Measurements from ENCODE around the gene CORIN.

Gene CORIN

DNA sequence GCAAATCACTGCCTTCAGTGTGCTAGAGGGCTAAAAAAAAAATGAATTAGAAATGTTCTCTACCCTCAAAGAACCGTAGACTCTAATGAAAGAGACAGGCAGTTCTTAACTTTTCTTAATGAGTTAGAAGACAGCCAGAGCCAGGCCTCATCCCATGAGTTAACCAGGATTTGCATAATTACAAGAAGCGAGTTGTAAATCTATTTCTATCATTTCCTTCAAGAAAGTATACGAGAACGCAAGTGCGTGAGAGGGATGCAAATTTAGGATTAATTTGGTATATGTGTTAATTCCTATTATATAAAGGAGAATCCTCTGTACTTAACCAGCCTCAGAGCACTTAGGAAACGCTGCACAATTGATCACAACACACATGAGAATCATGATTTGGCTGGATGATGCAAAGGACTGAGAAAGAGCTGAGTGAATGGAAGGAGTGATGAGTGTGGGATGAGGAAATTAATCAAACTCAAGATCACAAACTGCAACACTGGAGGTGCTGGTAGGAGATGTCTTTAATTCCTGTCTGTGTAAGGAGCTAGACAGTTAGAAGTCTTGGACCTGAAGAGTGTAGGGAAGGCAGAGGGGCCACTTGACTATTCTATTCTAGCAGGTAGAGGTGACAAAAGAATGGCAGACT is 195.6 kb downstream of the CORIN start:
- POLR2A ChIA-PET: no interaction called here
- WGBS (ENCODE audit: insufficient coverage): no CpG with 5 or more reads among the region's 6 CpGs

DNA sequence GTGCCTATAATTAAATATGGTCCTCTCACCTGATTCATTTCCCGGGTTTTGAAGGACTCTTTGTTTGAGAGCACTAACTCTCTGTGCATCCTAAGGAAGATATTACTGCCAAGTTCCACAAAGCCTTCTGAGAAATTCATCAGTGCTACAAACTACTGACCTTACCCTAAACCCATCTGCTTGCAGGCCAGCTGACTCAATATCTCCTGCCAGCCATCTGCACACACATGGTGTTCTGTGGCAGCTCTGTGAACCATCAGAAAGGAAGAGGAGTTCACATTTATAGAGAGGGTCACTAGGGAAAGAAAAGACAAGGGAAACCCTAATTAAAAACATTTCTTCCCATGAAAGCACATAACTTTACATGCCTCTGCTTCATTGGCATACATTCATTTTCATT is 196.1 kb downstream of the CORIN start:
- H3K27ac ChIP-seq (ENCODE audit: insufficient read depth in 1 of 2, low read depth in 1 of 2, low read length in 2 of 2, poor library complexity in 1 of 2, severe bottlenecking in 2 of 2): no peak overlapping the region
- H3K27me3 ChIP-seq (replicated peaks in 2 of 5; ENCODE audit: control insufficient read depth in 4 of 5, insufficient read depth in 5 of 5, low read length in 4 of 5): no peaks in the 10 kb centered on the region
- POLR2A ChIA-PET: no interaction called here
- CTCF ChIA-PET: no interaction called here
- H3K36me3 ChIP-seq (ENCODE audit: control insufficient read depth in 4 of 4, insufficient read depth in 4 of 4, low read length in 3 of 4): no peaks in the 10 kb centered on the region
- 100% methylated on average over 1 of the region's 1 CpG for WGBS (ENCODE audit: insufficient coverage)
- H3K4me1 ChIP-seq (ENCODE audit: control extremely low read depth in 1 of 4, control insufficient read depth in 4 of 4, insufficient read depth in 4 of 4, low read length in 3 of 4): peaks cover 0 to 4% (median 0%) of the 10 kb centered on the region in 4 experiments
- H3K9me3 ChIP-seq (ENCODE audit: control extremely low read depth in 1 of 5, control insufficient read depth in 4 of 5, insufficient read depth in 2 of 5, low read depth in 1 of 5, low read length in 4 of 5): peaks cover 0 to 3% (median 0%) of the 10 kb centered on the region in 5 experiments
- H3K4me3 ChIP-seq (ENCODE audit: control insufficient read depth in 1 of 7, extremely low read depth in 1 of 7, insufficient read depth in 4 of 7, low read depth in 2 of 7, low read length in 6 of 7): no peak overlapping the region
- DNase-seq: no peak

More for the DNA sequence above, 195.6 kb downstream of the CORIN start:
- H3K27me3 ChIP-seq (replicated peaks in 2 of 5; ENCODE audit: control insufficient read depth in 4 of 5, insufficient read depth in 5 of 5, low read length in 4 of 5): no peaks in the 10 kb centered on the region
- no peak overlapping the region for H3K4me3 ChIP-seq (ENCODE audit: control insufficient read depth in 1 of 7, extremely low read depth in 1 of 7, insufficient read depth in 4 of 7, low read depth in 2 of 7, low read length in 6 of 7)
- CTCF ChIA-PET: no interaction called here
- H3K4me1 ChIP-seq (ENCODE audit: control extremely low read depth in 1 of 4, control insufficient read depth in 4 of 4, insufficient read depth in 4 of 4, low read length in 3 of 4): peaks cover 0 to 4% (median 0%) of the 10 kb centered on the region in 4 experiments
- no peaks in the 10 kb centered on the region for H3K36me3 ChIP-seq (ENCODE audit: control insufficient read depth in 4 of 4, insufficient read depth in 4 of 4, low read length in 3 of 4)
- H3K27ac ChIP-seq (ENCODE audit: insufficient read depth in 1 of 2, low read depth in 1 of 2, low read length in 2 of 2, poor library complexity in 1 of 2, severe bottlenecking in 2 of 2): no peak overlapping the region
- H3K9me3 ChIP-seq (ENCODE audit: control extremely low read depth in 1 of 5, control insufficient read depth in 4 of 5, insufficient read depth in 2 of 5, low read depth in 1 of 5, low read length in 4 of 5): peaks cover 0 to 3% (median 0%) of the 10 kb centered on the region in 5 experiments
- DNase-seq: no peak

DNA sequence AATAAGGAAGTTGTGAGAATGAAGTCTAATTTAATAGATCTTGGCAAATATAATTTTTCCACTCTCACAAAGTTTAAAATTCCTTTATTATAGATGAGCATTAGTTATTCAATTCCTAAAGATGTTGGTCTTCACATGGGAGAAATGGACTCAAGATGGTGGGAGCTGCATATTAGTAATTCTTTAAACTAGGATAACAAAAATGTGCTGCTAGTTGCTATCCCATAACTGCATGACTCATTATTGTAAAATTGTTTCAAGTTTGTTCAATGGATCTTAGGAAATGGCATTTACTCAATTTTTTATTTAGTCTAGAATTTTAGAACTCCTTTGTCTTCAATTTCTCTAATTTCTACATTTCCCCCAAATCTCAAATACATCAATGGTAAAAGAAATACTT is 197.0 kb downstream of the CORIN start:
- ChIA-PET POLR2A (no interaction called here), CTCF (no interaction called here)
- no peak for DNase-seq
- Histone ChIP-seq H3K4me1 (ENCODE audit: control extremely low read depth in 1 of 4, control insufficient read depth in 4 of 4, insufficient read depth in 4 of 4, low read length in 3 of 4) (peaks cover 0 to 4% (median 0%) of the 10 kb centered on the region in 4 experiments), H3K9me3 (ENCODE audit: control extremely low read depth in 1 of 5, control insufficient read depth in 4 of 5, insufficient read depth in 2 of 5, low read depth in 1 of 5, low read length in 4 of 5) (peaks cover 0 to 3% (median 0%) of the 10 kb centered on the region in 5 experiments), H3K27me3 (replicated peaks in 2 of 5; ENCODE audit: control insufficient read depth in 4 of 5, insufficient read depth in 5 of 5, low read length in 4 of 5) (no peaks in the 10 kb centered on the region), H3K4me3 (ENCODE audit: control insufficient read depth in 1 of 7, extremely low read depth in 1 of 7, insufficient read depth in 4 of 7, low read depth in 2 of 7, low read length in 6 of 7) (no peak overlapping the region), H3K27ac (ENCODE audit: insufficient read depth in 1 of 2, low read depth in 1 of 2, low read length in 2 of 2, poor library complexity in 1 of 2, severe bottlenecking in 2 of 2) (no peak overlapping the region), H3K36me3 (ENCODE audit: control insufficient read depth in 4 of 4, insufficient read depth in 4 of 4, low read length in 3 of 4) (no peaks in the 10 kb centered on the region)

DNA sequence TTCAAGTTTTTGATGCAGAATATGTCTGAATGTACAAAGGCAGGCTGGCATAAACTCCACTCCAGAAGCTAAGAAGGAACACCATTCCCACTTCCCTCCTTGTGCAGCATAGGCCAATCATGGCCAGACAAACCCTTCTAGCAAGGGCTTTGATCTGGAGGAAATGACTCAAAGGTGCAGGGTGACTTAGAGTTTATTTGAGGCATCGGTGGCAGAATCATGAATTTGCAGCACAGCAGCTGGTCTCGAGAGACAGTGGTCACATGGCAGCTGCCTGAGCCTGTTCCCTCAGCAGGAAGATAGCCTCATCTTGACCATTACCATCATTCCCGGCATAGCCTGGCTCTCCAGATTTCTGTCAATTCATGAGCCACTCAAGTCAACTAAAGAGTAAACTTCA is 198.3 kb downstream of the CORIN start:
- CTCF ChIA-PET: no interaction called here
- POLR2A ChIA-PET: no interaction called here
- no peak overlapping the region for H3K27ac ChIP-seq (ENCODE audit: insufficient read depth in 1 of 2, low read depth in 1 of 2, low read length in 2 of 2, poor library complexity in 1 of 2, severe bottlenecking in 2 of 2)
- peaks cover 0 to 3% (median 0%) of the 10 kb centered on the region in 5 experiments for H3K9me3 ChIP-seq (ENCODE audit: control extremely low read depth in 1 of 5, control insufficient read depth in 4 of 5, insufficient read depth in 2 of 5, low read depth in 1 of 5, low read length in 4 of 5)
- WGBS (ENCODE audit: insufficient coverage): 57% methylated on average over 3 of the region's 3 CpGs
- no peak overlapping the region for H3K4me3 ChIP-seq (ENCODE audit: control insufficient read depth in 1 of 7, extremely low read depth in 1 of 7, insufficient read depth in 4 of 7, low read depth in 2 of 7, low read length in 6 of 7)
- no peak for DNase-seq
- H3K36me3 ChIP-seq (ENCODE audit: control insufficient read depth in 4 of 4, insufficient read depth in 4 of 4, low read length in 3 of 4): no peaks in the 10 kb centered on the region
- no peaks in the 10 kb centered on the region for H3K27me3 ChIP-seq (replicated peaks in 2 of 5; ENCODE audit: control insufficient read depth in 4 of 5, insufficient read depth in 5 of 5, low read length in 4 of 5)
- H3K4me1 ChIP-seq (ENCODE audit: control extremely low read depth in 1 of 4, control insufficient read depth in 4 of 4, insufficient read depth in 4 of 4, low read length in 3 of 4): peaks cover 0 to 4% (median 0%) of the 10 kb centered on the region in 4 experiments

DNA sequence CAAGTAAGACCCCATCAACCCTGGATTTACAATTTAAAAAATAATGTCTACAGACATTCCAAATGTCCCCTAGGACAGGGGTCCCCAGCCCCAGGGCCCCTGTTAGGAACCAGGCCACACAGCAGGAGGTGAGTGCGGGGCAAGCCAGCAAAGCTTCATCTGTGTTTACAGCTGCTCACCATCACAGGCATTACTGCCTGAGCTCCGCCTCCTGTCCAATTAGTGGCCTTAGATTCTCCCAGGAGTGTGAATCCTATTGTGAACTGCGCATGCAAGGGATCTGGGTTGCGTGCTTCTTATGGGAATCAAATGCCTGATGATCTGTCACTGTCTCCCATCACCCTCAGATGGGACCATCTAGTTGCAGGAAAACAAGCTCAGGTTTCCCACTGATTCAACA is 206.7 kb downstream of the CORIN start:
- Histone ChIP-seq H3K4me1 (ENCODE audit: control extremely low read depth in 1 of 4, control insufficient read depth in 4 of 4, insufficient read depth in 4 of 4, low read length in 3 of 4) (no peaks in the 10 kb centered on the region), H3K36me3 (ENCODE audit: control insufficient read depth in 4 of 4, insufficient read depth in 4 of 4, low read length in 3 of 4) (no peaks in the 10 kb centered on the region), H3K27ac (ENCODE audit: insufficient read depth in 1 of 2, low read depth in 1 of 2, low read length in 2 of 2, poor library complexity in 1 of 2, severe bottlenecking in 2 of 2) (no peak overlapping the region), H3K27me3 (replicated peaks in 2 of 5; ENCODE audit: control insufficient read depth in 4 of 5, insufficient read depth in 5 of 5, low read length in 4 of 5) (no peaks in the 10 kb centered on the region), H3K9me3 (ENCODE audit: control extremely low read depth in 1 of 5, control insufficient read depth in 4 of 5, insufficient read depth in 2 of 5, low read depth in 1 of 5, low read length in 4 of 5) (peaks cover 0 to 1% (median 0%) of the 10 kb centered on the region in 5 experiments), H3K4me3 (ENCODE audit: control insufficient read depth in 1 of 7, extremely low read depth in 1 of 7, insufficient read depth in 4 of 7, low read depth in 2 of 7, low read length in 6 of 7) (no peak overlapping the region)
- 100% methylated on average over 4 of the region's 4 CpGs for WGBS (ENCODE audit: insufficient coverage)
- ChIA-PET CTCF (interaction anchor here (0.5 to 1.3 kb wide), 2 partner anchors 14 to 23 kb away, joined by 3 read pairs; no protein-coding TSS in a partner anchor), POLR2A (no interaction called here)
- no peak for DNase-seq

DNA sequence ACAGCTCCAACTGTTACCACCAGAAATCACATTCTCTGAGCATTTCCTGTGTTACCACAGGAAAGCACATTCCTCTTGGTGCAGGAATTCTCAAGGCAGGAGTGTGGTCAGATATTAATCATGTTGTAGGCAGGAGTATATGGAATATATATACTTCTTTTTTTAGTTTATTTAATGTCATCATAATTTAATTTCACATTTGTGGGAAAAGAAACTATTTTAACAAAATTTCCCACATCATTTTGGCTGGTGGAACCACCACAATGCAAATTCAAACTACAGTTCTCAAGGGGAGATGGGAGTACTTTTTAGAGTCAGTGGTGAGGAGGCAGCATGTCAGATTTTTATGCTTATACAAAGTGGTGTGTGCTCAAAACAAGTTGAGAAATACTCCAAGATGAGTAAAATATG is 213.8 kb downstream of the CORIN start:
- ChIA-PET POLR2A (no interaction called here), CTCF (no interaction called here)
- H3K27me3 ChIP-seq (replicated peaks in 2 of 5; ENCODE audit: control insufficient read depth in 4 of 5, insufficient read depth in 5 of 5, low read length in 4 of 5): no peaks in the 10 kb centered on the region
- no peak for DNase-seq
- no peaks in the 10 kb centered on the region for H3K4me1 ChIP-seq (ENCODE audit: control extremely low read depth in 1 of 4, control insufficient read depth in 4 of 4, insufficient read depth in 4 of 4, low read length in 3 of 4)
- no peak overlapping the region for H3K27ac ChIP-seq (ENCODE audit: insufficient read depth in 1 of 2, low read depth in 1 of 2, low read length in 2 of 2, poor library complexity in 1 of 2, severe bottlenecking in 2 of 2)
- H3K36me3 ChIP-seq (ENCODE audit: control insufficient read depth in 4 of 4, insufficient read depth in 4 of 4, low read length in 3 of 4): no peaks in the 10 kb centered on the region
- peaks cover 0 to 1% (median 0%) of the 10 kb centered on the region in 5 experiments for H3K9me3 ChIP-seq (ENCODE audit: control extremely low read depth in 1 of 5, control insufficient read depth in 4 of 5, insufficient read depth in 2 of 5, low read depth in 1 of 5, low read length in 4 of 5)
- no peak overlapping the region for H3K4me3 ChIP-seq (ENCODE audit: control insufficient read depth in 1 of 7, extremely low read depth in 1 of 7, insufficient read depth in 4 of 7, low read depth in 2 of 7, low read length in 6 of 7)

DNA sequence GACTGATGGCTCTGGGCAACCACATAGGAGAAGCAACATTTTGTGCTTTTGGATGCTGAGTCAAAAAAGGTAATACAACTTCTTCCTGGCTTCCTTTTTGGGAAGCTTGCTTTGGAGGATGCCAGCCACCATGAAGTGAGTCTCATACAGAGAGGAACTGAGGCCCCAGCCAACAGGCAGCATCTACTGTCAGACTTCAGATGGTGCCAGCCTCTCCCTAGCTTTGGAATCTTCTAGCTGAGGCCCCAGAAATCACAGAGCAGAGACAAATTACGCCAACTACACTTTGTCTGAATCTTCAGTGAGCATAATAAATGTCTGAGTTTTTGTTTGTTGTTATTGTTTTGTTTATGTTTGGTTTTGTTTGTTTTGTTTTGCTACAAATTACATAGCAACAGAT is 216.7 kb downstream of the CORIN start:
- ChIA-PET CTCF (no interaction called here), POLR2A (no interaction called here)
- no peak overlapping the region for H3K4me3 ChIP-seq (ENCODE audit: control insufficient read depth in 1 of 7, extremely low read depth in 1 of 7, insufficient read depth in 4 of 7, low read depth in 2 of 7, low read length in 6 of 7)
- no peaks in the 10 kb centered on the region for H3K36me3 ChIP-seq (ENCODE audit: control insufficient read depth in 4 of 4, insufficient read depth in 4 of 4, low read length in 3 of 4)
- H3K27ac ChIP-seq (ENCODE audit: insufficient read depth in 1 of 2, low read depth in 1 of 2, low read length in 2 of 2, poor library complexity in 1 of 2, severe bottlenecking in 2 of 2): no peak overlapping the region
- H3K4me1 ChIP-seq (ENCODE audit: control extremely low read depth in 1 of 4, control insufficient read depth in 4 of 4, insufficient read depth in 4 of 4, low read length in 3 of 4): no peaks in the 10 kb centered on the region
- H3K9me3 ChIP-seq (ENCODE audit: control extremely low read depth in 1 of 5, control insufficient read depth in 4 of 5, insufficient read depth in 2 of 5, low read depth in 1 of 5, low read length in 4 of 5): no peaks in the 10 kb centered on the region
- no peaks in the 10 kb centered on the region for H3K27me3 ChIP-seq (replicated peaks in 2 of 5; ENCODE audit: control insufficient read depth in 4 of 5, insufficient read depth in 5 of 5, low read length in 4 of 5)
- no peak for DNase-seq
- 100% methylated on average over 1 of the region's 1 CpG for WGBS (ENCODE audit: insufficient coverage)
